ENCODE data around the gene SMPD4. TPM values are rescaled to one million over a fixed set of nuclear protein-coding genes. Genes with fewer than 3 reads are reported as not detected.
"Not testable (repeated sequence)": the region's sequence is repeated elsewhere in the genome, so short reads cannot be mapped to it uniquely, and the experiment has no call there.

Gene SMPD4
- total and polyA plus RNA-seq, 2 of the 8 experiments (the other 6 are each of a cell fraction or from before 2014, with no cell fraction given) = 102 to 106 TPM

GRCh38 chr2:130228005-130228404 is 46.6 kb upstream of the SMPD4 start:
- H3K4me2 ChIP-seq (ENCODE audit: insufficient read depth in 1 of 2, low read depth in 2 of 2, low read length in 2 of 2); H4K20me1 ChIP-seq (replicated peaks in 1 of 2; ENCODE audit: control insufficient read depth in 1 of 2, insufficient read depth in 2 of 2, low read length in 2 of 2); H2BK120ac ChIP-seq (replicated peaks; ENCODE audit: low read depth, low read length); H3K14ac ChIP-seq (ENCODE audit: insufficient read length); H3K18ac ChIP-seq (ENCODE audit: extremely low read depth, low read length); H2BK20ac ChIP-seq (ENCODE audit: low read length); H4K91ac ChIP-seq (replicated peaks; ENCODE audit: insufficient read length, low read length); H3K27me3 ChIP-seq (replicated peaks in 1 of 4; ENCODE audit: control insufficient read depth in 3 of 4, extremely low read depth in 1 of 4, insufficient read depth in 3 of 4, low read length in 3 of 4); H3K36me3 ChIP-seq (ENCODE audit: control insufficient read depth in 2 of 4, insufficient read depth in 4 of 4, low read length in 3 of 4); H3K23me2 ChIP-seq (ENCODE audit: low read depth, low read length); H4K5ac ChIP-seq (ENCODE audit: insufficient read length, low read depth, low read length); H3K9ac ChIP-seq (replicated peaks in 1 of 4; ENCODE audit: extremely low read depth in 1 of 4, low read depth in 3 of 4, low read length in 3 of 4); H2BK12ac ChIP-seq (ENCODE audit: low read depth, low read length); H3K4me1 ChIP-seq (replicated peaks in 1 of 4; ENCODE audit: control insufficient read depth in 3 of 4, insufficient read depth in 4 of 4, low read length in 3 of 4); H3K79me2 ChIP-seq (ENCODE audit: control insufficient read depth in 1 of 2, insufficient read depth in 2 of 2, low read length in 2 of 2); H3K56ac ChIP-seq (replicated peaks; ENCODE audit: insufficient read length, low read depth, low read length); H4K8ac ChIP-seq (ENCODE audit: extremely low read depth, insufficient read depth, low read length); POLR2A ChIA-PET (ENCODE audit: partially characterized antibody); H3K79me1 ChIP-seq (ENCODE audit: low read depth, low read length); H2AFZ ChIP-seq (ENCODE audit: low read length); H3K23ac ChIP-seq (ENCODE audit: insufficient read length); H2BK5ac ChIP-seq (ENCODE audit: low read depth, low read length); H2AK5ac ChIP-seq (ENCODE audit: low read depth, low read length); CTCF ChIA-PET (ENCODE audit: partially characterized antibody); H3K9me3 ChIP-seq (ENCODE audit: insufficient read depth in 2 of 2, low read depth in 1 of 2, low read length in 1 of 2); DNase-seq (ENCODE audit: low read depth in 1 of 2, low spot score in 2 of 2); H3K27ac ChIP-seq (ENCODE audit: low read depth, low read length); H3K4me3 ChIP-seq (ENCODE audit: extremely low read depth in 1 of 4, insufficient read depth in 2 of 4, low read depth in 3 of 4, low read length in 4 of 4); H3K4ac ChIP-seq (replicated peaks; ENCODE audit: insufficient read length, low read depth, low read length); H2BK15ac ChIP-seq (ENCODE audit: low read length); FAIRE-seq: not testable (repeated sequence)
- 100% methylated on average over 7 of the region's 21 CpGs; no CpG with 5 or more reads in 1 of the 2 experiments for WGBS, 2 experiments (ENCODE audit: extremely low coverage in 1 of 2, insufficient coverage in 1 of 2, insufficient read length in 1 of 2, insufficient replicate concordance in 2 of 2, low coverage in 1 of 2, low lambda C conversion rate in 2 of 2, missing lambda C conversion rate in 1 of 2)

GRCh38 chr2:130222523-130222922 is 41.1 kb upstream of the SMPD4 start:
- FAIRE-seq; H2BK20ac ChIP-seq (ENCODE audit: low read length); H3K4me1 ChIP-seq (replicated peaks in 1 of 4; ENCODE audit: control insufficient read depth in 3 of 4, insufficient read depth in 4 of 4, low read length in 3 of 4); H3K27me3 ChIP-seq (replicated peaks in 1 of 4; ENCODE audit: control insufficient read depth in 3 of 4, extremely low read depth in 1 of 4, insufficient read depth in 3 of 4, low read length in 3 of 4); DNase-seq (ENCODE audit: low read depth in 1 of 2, low spot score in 2 of 2); H3K79me2 ChIP-seq (ENCODE audit: control insufficient read depth in 1 of 2, insufficient read depth in 2 of 2, low read length in 2 of 2); H2BK12ac ChIP-seq (ENCODE audit: low read depth, low read length); H3K23ac ChIP-seq (ENCODE audit: insufficient read length); H4K8ac ChIP-seq (ENCODE audit: extremely low read depth, insufficient read depth, low read length); H3K9ac ChIP-seq (replicated peaks in 1 of 4; ENCODE audit: extremely low read depth in 1 of 4, low read depth in 3 of 4, low read length in 3 of 4); H3K9me3 ChIP-seq (ENCODE audit: insufficient read depth in 2 of 2, low read depth in 1 of 2, low read length in 1 of 2); H4K20me1 ChIP-seq (replicated peaks in 1 of 2; ENCODE audit: control insufficient read depth in 1 of 2, insufficient read depth in 2 of 2, low read length in 2 of 2); H3K27ac ChIP-seq (ENCODE audit: low read depth, low read length); H2BK120ac ChIP-seq (replicated peaks; ENCODE audit: low read depth, low read length); H2BK5ac ChIP-seq (ENCODE audit: low read depth, low read length); H3K4me3 ChIP-seq (ENCODE audit: extremely low read depth in 1 of 4, insufficient read depth in 2 of 4, low read depth in 3 of 4, low read length in 4 of 4); H3K36me3 ChIP-seq (ENCODE audit: control insufficient read depth in 2 of 4, insufficient read depth in 4 of 4, low read length in 3 of 4); H4K5ac ChIP-seq (ENCODE audit: insufficient read length, low read depth, low read length); POLR2A ChIA-PET (ENCODE audit: partially characterized antibody); H3K4me2 ChIP-seq (ENCODE audit: insufficient read depth in 1 of 2, low read depth in 2 of 2, low read length in 2 of 2); H3K14ac ChIP-seq (ENCODE audit: insufficient read length); H2AK5ac ChIP-seq (ENCODE audit: low read depth, low read length); CTCF ChIA-PET (ENCODE audit: partially characterized antibody); H2AFZ ChIP-seq (ENCODE audit: low read length); H3K4ac ChIP-seq (replicated peaks; ENCODE audit: insufficient read length, low read depth, low read length); H2BK15ac ChIP-seq (ENCODE audit: low read length); H3K18ac ChIP-seq (ENCODE audit: extremely low read depth, low read length); H4K91ac ChIP-seq (replicated peaks; ENCODE audit: insufficient read length, low read length); H3K56ac ChIP-seq (replicated peaks; ENCODE audit: insufficient read length, low read depth, low read length); H3K79me1 ChIP-seq (ENCODE audit: low read depth, low read length); H3K23me2 ChIP-seq (ENCODE audit: low read depth, low read length): not testable (repeated sequence)
- WGBS, 2 experiments (ENCODE audit: extremely low coverage in 1 of 2, insufficient coverage in 1 of 2, insufficient read length in 1 of 2, insufficient replicate concordance in 2 of 2, low coverage in 1 of 2, low lambda C conversion rate in 2 of 2, missing lambda C conversion rate in 1 of 2) = 88% methylated on average over 3 of the region's 4 CpGs; no CpG with 5 or more reads in 1 of the 2 experiments
